ENCODE measurements around the gene RDX.
A peak's percentile ranks its signal among the peaks of the same experiment; 100 is the strongest.

The RDX gene

GRCh38 chr11:110296226-110297075 is at the start of gene RDX:
Gene RDX (minus strand): TSS chr11:110296614. CDS start chr11:110279692, 16,922 bp downstream.
- peak; percentile 84 for DNase-seq (ENCODE audit: low spot score)
- Histone ChIP-seq H3K27ac (peak within 1 kb of the TSS; percentile 97 to 99), H3K4me3 (peak within 1 kb of the TSS; percentile 98)
- TF ChIP-seq, protein P1, sequence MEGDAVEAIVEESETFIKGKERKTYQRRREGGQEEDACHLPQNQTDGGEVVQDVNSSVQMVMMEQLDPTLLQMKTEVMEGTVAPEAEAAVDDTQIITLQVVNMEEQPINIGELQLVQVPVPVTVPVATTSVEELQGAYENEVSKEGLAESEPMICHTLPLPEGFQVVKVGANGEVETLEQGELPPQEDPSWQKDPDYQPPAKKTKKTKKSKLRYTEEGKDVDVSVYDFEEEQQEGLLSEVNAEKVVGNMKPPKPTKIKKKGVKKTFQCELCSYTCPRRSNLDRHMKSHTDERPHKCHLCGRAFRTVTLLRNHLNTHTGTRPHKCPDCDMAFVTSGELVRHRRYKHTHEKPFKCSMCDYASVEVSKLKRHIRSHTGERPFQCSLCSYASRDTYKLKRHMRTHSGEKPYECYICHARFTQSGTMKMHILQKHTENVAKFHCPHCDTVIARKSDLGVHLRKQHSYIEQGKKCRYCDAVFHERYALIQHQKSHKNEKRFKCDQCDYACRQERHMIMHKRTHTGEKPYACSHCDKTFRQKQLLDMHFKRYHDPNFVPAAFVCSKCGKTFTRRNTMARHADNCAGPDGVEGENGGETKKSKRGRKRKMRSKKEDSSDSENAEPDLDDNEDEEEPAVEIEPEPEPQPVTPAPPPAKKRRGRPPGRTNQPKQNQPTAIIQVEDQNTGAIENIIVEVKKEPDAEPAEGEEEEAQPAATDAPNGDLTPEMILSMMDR (IDR thresholded peaks at IDR 0.05), result no peak

DNA sequence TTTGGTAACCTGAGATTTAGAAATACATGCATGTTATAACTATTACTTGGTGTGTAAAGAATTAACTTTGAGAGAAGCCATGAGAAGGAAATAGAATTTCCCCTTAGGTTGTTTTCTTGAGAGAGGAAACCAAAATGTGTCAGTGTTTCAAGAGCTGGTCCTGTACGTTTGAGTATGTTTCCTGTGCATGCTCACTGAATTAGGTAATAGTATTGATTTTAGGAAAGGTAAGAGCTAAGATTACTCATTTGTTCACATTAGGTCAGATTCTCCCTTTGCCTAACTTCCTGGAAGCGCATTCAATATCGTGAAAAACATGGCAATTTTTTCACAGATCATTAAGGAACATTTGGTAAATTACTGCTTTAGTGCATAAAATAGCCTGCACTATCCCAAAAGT is 49.3 kb upstream of the RDX start:
- Histone ChIP-seq H3K27ac (no peak overlapping the region), H3K4me3 (no peak overlapping the region)
- TF ChIP-seq, protein P1 (IDR thresholded peaks at IDR 0.05), result no peak
- no peak for DNase-seq (ENCODE audit: low spot score)

DNA sequence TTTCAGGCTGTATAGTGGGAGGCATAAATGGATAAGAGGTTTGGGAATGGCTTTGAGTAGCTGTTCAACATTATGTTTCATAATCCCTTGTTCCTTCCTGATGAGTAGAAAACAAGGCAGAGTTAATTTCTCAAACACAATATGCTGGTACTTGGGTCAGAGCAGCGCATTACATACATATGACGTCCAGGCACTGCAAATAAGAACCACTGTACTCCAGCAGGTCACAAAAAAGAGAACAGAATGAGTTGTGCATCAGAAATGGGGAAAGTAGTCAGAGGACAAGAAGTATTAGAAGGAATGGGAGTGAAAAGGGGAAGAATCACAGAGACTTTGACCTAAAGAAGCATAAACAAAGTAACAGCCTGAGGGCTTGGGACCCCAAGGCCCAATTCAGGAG is 44.0 kb upstream of the RDX start:
- Histone ChIP-seq H3K4me3 (no peak overlapping the region), H3K27ac (no peak overlapping the region)
- no peak for DNase-seq (ENCODE audit: low spot score)
- TF ChIP-seq, protein P1 (IDR thresholded peaks at IDR 0.05), result no peak

- TF ChIP-seq, protein P1 (IDR thresholded peaks at IDR 0.05), result no peak
- no peak for DNase-seq (ENCODE audit: low spot score)
- Histone ChIP-seq H3K4me3 (no peak overlapping the region), H3K27ac (no peak overlapping the region)
These were observed 43.2 kb upstream of the RDX start for GRCh38 chr11:110339456-110340250.

GRCh38 chr11:110338684-110339083 is 42.3 kb upstream of the RDX start:
- Histone ChIP-seq H3K27ac (no peak overlapping the region), H3K4me3 (no peak overlapping the region)
- no peak for DNase-seq (ENCODE audit: low spot score)
- TF ChIP-seq, protein P1 (IDR thresholded peaks at IDR 0.05), result no peak

DNA sequence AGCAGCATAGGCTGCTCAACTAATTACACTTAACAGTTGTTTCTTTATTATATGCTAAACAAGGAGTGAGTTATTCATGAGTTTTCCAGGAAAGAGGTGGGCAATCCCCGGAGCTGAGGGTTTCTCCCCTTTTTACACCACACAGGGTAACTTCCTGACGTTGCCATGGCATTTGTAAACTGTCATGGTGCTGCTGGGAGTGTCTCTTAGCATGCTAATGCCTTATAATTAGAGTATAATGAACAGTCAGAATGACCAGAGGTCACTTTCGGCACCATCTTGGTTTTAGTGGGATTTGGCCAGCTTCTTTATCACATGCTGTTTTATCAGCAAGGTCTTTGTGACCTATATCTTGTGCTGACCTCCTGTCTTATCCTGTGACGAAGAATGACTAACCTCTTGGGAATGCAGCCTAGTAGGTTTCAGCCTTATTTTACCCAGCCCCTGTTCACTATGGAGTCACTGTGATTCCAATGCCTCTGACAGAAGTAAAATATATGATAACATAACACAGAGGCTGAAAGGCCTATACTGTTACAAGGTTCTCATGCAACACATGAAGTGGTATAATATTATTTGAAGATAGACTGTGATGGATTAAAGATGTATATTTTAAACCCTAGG is 41.3 kb upstream of the RDX start:
- TF ChIP-seq, protein P1 (IDR thresholded peaks at IDR 0.05), result no peak
- H3K4me3 ChIP-seq, result no peak overlapping the region
- no peak overlapping the region for H3K27ac ChIP-seq
- DNase-seq (ENCODE audit: low spot score), result no peak
